ENCODE data around the gene SLC12A7.

SLC12A7 gene

DNA sequence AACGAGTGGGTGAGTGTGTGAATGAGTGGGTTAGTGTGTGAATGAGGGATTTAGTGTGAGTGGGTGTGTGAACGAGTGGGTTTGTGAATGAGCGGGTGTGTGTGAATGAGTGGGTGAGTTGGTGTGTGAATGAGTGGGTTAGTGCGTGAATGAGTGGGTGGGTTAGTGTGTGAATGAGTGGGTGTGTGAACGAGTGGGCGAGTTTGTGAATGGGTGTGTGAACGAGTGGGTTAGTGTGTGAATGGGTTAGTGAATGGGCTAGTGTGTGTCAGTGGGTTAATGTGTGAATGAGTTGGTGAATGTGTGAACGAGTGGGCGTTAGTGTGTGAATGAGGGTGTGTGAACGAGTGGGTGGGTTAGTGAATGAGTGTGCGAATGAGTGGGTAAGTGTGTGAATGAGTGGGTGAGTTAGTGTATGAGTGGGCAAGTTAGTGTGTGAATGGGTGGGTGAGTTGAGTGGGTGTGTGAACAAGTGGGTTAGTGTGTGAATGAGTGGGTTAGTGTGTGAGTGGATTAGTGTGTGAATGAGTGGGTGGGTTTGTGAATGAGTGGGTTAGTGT lies 63.6 kb downstream of the SLC12A7 start:
- DNase-seq: no peak

DNA sequence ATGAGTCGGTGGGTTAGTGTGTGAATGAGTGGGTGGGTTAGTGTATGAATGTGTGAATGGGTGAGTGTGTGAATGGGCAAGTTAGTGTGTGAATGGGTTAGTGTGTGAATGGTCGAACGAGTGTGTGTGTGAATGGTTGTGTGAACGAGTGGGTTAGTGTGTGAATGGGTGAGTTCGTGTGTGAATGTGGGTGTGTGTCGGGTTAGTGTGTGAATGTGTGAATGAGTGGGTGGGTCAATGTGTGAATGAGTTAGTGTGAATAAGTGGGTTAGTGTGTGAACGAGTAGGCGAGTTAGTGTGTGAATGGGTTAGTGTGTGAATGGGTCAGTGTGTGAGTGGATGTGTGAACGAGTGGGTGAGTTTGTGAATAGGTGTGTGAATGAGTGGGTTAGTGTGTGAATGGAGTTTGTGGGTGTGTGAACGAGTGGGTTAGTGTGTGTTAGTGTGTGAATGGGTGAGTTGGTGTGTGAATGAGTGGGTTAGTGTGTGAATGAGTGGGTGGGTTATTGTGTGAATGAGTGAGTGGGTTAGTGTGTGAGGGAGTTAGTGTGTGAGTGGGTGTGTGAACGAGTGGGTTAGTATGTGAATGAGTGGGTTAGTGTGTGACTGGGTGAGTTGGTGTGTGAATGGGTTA lies 64.4 kb downstream of the SLC12A7 start:
- DNase-seq: no peak

DNA sequence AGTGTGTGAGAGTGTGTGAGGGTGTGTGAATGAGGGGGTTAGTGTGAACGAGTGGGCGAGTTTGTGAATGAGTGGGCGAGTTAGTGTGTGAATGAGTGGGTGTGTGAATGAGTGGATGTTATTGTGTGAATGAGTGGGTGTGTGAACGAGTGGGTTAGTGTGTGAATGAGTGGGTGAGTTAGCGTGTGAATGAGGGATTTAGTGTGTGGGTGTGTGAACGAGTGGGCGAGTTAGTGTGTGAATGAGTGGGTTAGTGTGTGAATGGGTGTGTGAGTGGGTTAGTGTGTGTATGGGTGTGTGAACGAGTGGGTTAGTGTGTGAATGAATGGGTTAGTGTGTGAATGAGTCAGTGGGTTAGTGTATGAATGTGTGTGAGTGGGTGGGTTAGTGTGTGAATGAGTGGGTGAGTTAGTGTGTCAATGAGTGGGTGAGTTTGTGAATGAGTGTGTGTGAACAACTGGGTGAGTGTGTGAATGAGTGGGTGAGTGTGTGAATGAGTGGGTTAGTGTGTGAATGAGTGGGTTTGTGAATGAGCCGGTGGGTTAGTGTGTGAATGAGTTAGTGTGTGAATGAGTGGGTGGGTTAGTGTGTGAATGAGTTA lies 65.8 kb downstream of the SLC12A7 start:
- DNase-seq: no peak

DNA sequence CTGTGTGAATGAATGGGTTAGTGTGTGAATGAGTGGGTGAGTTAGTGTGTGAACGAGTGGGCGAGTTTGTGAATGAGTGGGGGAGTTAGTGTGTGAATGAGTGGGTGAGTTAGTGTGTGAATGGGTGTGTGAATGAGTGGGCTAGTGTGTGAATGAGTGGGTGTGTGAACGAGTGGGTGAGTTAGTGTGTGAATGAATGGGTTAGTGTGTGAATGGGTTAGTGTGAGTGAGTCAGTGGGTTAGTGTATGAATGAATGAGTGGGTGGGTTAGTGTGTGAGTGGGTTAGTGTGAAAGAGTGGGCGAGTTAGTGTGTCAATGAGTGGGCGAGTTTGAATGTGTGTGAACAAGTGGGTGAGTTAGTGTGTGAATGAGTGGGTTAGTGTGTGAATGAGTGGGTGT lies 67.7 kb downstream of the SLC12A7 start:
- no peak for DNase-seq

DNA sequence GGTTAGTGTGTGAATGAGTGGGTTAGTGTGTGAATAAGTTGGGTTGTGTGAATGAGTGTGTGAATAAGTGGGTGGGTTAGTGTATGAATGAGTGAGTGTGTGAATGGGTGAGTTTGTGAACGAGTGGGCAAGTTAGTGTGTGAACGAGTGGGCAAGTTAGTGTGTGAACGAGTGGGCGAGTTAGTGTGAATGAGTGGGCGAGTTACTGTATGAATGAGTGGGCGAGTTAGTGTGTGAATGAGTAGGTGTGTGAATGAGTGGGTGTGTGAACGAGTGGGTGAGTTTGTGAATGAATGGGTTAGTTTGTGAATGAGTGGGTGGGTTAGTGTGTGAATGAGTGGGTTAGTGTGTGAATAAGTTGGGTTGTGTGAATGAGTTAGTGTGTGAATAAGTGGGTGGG lies 68.5 kb downstream of the SLC12A7 start:
- DNase-seq: no peak

DNA sequence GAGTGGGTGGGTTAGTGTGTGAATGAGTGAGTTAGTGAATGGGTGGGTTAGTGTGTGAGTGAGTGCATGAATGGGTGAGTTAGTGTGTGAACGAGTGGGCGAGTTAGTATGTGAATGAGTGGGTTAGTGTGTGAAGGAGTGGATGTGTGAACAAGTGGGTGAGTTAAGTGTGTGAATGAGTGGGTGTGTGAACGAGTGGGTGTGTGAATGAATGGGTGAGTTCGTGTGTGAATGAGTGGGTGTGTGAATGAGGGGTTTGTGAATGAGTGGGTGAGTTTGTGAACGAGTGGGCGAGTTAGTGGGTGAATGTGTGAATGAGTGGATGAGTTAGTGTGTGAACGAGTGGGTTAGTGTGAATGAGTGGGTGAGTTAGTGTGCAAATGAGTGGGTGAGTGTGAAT lies 69.2 kb downstream of the SLC12A7 start:
- DNase-seq: no peak

DNA sequence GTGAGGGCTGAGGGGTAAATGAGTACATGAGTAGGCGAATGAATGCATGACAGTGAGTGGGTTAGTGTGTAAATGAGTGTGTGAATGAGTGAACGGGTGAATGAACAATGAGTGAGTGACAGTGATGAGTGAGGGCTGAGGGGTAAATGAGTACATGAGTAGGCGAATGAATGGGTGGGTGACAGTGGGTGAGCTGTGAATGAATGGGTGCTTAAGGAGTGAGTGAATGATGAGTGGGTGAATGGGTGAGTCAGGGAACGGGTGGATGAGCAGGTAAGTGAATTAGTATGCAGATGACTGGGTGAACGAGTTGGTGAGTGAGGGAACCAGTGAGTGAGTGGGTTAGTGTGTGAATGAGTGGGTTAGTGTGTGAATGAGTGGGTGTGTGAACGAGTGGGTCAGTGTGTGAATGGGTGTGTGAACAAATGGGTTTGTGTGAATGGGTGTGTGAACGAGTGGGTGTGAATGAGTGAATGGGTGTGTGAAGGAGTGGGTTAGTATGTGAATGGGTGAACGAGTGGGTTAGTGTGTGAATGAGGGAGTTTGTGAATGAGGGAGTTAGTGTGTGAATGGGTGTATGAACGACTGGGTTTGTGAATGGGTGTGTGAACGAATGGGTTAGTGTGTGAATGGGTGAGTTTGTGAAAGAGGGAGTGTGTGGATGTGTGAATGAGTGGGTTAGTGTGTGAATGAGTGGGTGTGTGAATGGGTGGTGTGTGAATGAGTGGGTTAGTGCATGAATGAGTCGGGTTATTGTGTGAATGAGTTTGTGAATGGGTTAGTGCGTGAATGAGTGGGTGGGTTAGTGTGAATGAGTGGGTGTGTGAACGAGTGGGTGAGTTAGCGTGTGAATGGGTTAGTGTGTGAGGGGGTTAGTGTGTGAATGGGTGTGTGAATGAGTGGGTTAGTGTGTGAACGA lies 70.4 kb downstream of the SLC12A7 start:
- no peak for DNase-seq

DNA sequence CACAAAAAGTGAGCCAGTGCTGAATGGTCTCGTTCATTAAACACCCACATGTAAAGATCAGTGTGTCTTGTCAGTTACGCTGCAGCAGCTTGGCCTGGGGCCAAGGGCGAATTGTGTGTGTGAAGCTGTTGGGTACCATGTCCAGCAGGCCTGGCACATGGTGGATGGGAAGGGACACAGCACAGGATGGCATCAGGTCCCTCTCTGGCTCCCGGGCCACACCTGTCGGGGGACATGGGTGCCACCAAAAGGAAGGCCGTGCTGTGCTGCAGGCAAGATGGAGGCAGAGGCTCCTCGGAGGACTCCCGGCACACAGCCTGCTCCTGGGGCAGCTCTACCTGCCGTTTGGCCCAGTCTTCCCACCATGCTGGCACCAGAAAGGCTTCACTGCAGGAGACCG lies 71.3 kb downstream of the SLC12A7 start:
- no peak for DNase-seq

DNA sequence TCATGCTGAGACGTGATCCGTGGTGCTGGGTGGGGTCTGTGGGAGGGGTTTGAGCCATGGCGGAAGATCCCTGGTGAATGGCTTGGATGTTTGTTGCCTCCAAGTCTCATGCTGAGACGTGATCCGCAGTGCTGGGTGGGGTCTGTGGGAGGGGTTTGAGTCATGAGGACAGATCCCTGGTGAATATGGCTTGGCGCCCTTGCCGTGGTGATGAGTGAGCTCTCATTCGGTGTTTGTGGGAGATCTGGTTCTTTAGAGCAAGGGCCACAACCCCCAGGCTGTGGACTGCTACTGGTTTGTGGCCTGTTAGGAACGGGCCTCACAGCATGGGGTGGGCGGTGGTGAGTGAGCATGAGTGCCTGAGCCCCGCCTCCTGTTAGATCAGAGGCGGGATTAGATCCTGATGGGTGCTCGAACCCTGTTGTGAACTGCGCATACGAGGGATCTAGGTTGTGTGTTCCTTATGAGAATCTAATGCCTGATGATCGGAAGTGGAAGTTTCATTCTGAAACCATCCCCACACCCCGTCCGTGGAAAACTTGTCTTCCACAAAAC lies 72.1 kb downstream of the SLC12A7 start:
- no peak for DNase-seq

DNA sequence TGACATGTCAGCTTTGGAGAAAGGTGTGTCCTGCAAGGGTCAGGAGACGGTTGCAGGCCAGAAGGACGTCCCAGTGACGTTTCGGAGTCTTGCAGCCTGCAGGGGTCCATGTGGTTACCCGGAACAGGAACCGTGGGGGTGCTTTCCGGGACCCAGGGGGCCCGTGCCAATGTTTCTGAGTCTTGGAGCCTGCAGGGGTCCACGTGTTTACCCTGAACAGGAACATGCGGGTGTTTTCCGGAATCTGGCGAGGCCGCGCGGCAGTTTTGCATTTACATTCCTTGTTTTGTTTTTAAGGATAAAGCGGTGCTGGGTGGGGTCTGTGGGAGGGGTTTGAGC lies 72.7 kb downstream of the SLC12A7 start:
- DNase-seq: no peak

DNA sequence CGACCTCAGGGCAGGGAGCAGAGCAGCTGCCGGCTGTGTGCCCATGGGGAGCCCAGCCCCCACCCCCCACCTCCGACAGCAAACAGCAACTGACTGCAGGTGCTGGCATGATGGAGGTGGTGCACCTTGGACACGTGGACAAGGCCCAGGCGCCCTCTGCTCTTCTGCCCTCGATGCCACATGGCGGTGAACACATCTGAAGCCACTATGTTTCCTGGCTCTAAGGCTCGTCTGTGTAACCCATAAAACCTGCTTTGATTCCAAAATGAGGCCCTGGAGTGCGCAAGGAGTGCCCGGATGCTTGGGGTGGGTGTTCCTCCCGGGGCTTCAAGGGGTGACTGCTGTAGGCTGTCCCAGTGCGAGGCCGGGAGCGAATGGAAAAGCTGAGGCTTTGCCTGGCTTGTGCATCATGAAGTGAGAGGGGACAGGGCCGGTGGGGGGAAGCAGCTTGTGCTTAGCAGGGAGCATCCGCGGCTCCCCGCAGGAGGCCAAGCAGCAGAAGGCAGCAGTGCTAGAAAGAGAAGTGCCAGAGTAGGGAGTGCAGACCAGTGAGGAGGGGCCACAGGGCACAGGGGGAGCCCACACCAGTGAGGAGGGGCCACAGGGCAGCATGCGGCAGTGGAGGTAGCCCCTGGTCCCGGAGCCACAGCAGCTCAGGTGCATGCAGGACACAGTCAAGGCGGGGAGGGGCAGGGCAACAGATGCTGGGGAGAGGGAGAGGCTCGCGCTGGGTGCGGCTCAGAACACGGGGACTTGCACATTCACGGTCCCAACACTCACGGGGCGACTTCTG lies 73.2 kb downstream of the SLC12A7 start:
- no peak for DNase-seq

DNA sequence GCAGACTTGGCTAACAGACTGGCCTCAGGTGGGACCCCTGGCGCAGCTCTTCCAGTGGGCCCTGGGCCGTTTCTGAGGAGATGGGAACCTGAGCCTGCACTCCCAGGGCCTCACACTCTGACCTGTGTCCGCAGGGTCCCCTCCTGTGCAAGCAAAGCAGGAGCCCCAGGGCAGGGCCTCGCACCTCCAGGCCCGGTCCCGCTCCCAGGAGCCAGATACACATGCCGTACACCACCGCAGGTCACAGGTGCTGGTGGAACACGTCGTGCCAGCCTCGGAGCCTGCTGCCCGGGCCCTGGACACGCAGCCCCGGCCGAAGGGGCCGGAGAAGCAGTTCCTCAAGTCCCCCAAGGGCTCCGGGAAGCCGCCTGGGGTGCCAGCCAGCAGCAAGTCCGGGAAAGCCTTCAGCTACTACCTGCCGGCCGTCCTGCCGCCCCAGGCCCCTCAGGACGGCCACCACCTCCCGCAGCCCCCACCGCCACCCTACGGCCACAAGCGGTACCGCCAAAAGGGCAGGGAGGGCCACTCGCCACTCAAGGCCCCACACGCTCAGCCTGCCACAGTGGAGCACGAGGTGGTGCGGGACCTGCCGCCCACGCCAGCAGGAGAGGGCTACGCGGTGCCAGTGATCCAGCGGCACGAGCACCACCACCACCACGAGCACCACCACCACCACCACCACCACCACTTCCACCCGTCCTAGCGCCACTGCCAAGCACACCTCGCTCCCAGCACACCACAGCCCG lies 74.0 kb downstream of the SLC12A7 start:
- DNase-seq: no peak

DNA sequence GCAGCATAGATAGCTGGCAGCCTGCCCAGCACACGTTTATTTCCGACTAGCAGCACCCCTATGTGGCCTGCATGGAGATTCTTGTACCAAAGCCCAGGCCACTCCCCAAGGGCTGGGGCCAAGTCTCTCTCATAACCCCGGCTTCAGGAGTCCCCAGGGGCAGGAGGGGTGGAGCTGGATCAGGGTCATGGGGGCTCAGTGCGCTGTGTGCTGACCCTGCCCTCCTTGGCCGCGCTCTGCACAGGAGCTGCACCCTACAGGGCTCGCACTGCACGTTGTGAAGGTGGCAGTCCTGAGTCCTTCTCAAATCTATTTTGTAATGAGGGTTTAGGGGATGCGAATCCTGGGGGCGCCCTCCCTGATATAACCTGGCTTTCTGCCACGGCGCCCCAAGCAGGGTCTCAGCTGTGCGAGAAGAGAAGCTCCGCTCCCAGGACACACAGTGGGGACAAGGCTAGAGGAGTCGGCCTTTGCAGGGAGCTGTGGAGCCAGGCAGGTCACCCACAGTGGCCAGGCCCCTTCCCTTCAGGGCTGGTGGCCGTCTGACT lies 74.7 kb downstream of the SLC12A7 start:
- DNase-seq: no peak

DNA sequence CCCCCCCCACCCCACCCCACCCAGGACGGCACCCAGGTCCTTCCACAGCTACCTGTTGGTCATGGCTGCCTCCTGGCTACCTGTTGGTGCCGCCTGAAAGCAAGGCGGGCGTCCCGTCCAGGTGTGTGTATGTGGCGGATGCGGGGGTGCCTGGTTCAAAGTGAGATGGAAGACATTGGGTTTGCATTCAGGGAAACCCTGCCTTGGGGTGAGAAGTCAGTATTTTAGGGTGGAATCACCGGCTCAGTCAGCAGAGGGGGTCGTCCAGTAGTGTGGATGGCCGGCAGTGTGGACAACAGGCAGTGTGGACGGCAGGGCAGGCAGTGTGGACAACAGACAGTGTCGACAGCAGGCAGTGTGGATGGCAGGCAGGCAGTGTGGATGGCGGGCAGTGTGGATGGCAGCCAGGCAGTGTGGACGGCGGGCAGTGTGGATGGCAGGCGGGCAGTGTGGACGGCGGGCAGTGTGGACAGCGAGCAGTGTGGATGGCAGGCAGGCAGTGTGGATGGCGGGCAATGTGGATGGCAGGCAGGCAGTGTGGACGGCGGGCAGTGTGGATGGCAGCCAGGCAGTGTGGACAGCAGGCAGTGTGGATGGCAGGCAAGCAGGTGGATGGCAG lies 75.2 kb downstream of the SLC12A7 start:
- no peak for DNase-seq

DNA sequence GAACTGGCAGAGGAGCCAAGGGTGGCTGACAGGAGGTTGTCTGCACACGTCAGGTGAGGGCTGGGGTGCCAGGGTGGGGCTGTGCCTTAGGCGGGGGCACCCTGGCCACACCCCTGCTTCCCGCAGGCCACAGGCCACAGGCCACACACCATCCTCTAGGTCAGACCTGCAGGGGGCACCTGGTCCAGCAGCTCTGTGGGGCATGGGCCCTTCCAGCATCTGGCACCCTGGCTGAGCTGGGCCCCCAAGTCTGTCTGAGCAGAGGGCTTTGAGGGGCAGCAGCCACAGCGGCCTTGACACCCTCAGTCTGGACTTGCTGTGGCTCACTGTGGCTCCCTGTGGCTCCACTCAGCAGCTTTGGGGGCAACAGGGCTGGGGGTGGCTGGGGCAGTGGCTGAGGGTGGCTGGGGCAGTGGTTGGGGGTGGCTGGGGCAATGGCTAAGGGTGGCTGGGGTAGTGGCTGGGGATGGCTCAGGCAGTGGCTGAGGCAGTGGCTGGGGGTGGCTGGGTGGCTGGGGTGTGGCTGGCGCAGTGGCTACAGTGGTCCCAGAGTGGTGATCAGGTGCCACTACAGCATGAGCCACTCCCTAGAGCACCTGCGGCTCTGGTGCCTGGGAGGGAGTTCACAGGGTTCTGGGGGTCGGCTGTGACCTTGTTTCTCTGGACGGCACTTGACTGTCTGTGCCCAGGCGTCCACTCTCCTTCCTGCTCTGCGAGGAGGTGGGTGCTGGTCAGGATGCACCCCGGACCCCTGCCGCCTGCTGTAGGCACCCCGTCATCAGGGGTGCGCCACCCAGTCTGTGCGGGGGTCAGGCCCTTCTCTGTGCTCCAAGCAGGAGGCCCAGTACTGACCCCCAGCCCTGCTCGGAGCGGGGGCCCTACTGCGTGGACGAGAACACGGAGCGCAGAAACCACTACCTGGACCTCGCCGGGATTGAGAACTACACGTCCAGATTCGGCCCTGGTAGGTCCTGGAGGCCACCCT lies 76.2 kb downstream of the SLC12A7 start:
- no peak for DNase-seq

DNA sequence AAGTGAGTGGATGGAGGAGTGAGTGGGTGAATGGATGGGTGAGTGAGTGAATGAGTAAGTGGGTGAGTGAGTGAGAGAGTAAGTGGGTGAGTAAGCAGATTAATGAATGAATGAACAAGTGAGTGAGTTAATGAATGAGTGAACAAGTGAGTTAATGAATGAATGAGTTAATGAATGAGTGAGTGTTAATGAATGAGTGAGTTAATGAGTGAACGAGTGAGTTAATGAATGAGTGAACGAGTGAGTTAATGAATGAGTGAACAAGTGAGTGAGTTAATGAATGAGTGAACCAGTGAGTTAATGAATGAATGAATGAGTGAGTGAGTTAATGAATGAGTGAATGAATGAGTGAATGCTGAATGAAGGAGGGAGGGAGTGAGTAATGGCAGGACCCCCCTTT lies 76.9 kb downstream of the SLC12A7 start:
- no peak for DNase-seq

DNA sequence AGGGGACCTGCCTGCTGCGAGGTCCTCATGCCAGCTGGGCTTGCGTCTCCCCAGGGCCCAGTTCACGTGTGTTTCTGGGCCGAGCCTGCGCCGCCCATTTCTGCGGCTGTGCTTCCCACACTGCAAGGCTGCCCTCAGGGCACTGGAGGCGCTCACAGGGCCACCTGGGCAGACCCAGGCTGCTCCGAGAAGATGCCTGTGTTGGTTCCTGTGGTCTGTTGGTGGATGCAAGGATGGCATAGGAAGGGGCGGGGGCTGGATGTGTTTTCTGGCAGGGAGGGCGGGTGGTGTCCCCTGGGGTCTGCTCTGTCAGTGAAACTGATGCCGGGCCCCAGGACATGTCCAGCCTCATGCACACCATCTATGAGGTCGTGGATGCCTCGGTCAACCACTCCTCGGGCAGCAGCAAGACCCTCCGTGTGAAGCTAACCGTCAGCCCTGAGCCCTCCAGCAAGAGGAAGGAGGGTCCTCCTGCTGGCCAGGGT lies 77.4 kb downstream of the SLC12A7 start:
- no peak for DNase-seq

DNA sequence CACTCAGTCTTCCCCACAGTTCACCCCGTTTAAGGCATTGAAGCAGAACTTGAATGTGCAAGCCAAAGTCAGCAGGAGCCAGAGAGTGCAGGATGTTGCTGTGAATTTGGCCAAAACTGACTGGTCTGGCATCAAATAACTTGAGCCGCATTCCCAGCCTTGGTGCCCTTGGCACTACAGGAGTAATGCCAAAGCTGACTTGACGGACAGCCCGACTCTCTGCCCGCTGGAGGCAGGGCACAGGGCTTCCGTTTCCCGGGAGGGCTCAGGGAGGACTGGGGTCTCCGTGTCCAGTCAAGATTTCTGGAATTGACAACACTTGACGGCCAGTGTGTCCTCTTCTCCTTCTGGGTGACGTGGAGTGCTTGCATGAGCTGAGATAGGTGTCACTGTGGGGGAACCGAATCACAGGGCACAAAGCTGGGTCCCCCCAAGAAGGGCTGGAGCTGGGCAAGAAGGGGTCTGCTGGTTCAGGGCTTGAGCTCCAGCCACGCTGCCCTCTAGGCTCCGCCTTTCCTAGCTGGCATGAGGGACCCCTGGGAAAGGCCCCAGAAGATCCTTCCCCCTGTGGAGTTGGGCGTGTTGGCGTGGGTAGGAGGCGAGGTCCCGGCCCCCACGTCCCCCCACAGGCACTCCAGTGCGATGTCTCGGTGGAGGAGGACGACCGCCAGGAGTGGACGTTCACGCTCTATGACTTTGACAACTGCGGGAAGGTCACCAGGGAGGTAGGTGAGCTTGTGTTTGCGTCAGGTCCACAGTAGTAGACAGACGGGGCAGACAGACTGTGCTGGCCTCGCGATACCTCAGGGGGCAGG lies 78.0 kb downstream of the SLC12A7 start:
- DNase-seq: no peak

DNA sequence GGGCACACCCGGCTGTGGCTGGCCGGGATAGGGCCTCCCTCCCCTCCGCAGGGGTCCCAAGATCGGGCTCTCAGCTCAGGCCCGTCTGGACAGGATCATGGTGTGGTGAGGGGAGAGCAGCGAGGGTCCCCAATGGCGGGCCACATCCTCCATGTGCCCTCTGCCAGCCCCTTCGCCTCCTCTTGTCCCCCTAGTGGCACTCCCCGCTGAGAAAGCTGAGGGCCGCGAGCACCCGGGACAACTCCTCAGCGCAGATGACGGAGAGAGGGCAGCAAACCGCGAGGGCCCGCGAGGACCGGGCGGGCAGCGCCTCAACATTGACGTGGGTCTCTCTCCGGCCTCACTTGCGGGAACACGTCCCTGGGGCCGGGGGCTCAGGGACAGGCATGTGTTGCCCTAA lies 78.7 kb downstream of the SLC12A7 start:
- DNase-seq: no peak

All from activated CD4-positive, alpha-beta T cell treated with anti-CD3 and anti-CD28 coated beads for 4 hours (primary cell).